HepG2 (cell line): Measurements from ENCODE around the gene RCOR3. TPM values are rescaled to one million over a fixed set of nuclear protein-coding genes. Genes with fewer than 3 reads are reported as not detected.
A peak's percentile ranks its signal among the peaks of the same experiment; 100 is the strongest.

Source experiments
- CREB1 ChIP-seq, 2 experiments: fragments of 450-650 bp in 1 of 2; IDR thresholded peaks; 2 replicates each; pipeline ENCODE4 v1.6.1; 2016 to 2017; ENCODE audit warnings: control low read depth in 1 of 2, mild to moderate bottlenecking in 1 of 2, missing compliant biosample characterization in 1 of 2, missing genetic modification characterization in 1 of 2
- CSRNP2 ChIP-seq: sonication (generic); formaldehyde crosslinking; conservative IDR thresholded peaks from 2 replicates; pipeline ENCODE4 v1.8.0; 2022; ENCODE audit warnings: low read depth, missing genetic modification reagents
- CTCF ChIP-seq: sonication (generic); formaldehyde crosslinking; IDR thresholded peaks from 2 replicates; pipeline ENCODE4 v1.5.0; 2020; ENCODE audit warnings: mild to moderate bottlenecking, missing genetic modification reagents, moderate library complexity
- FOXK1 ChIP-seq: sonication (generic); formaldehyde crosslinking; IDR thresholded peaks from 2 replicates; pipeline ENCODE4 v1.4.0; 2020; ENCODE audit warnings: low read depth, missing genetic modification reagents, borderline replicate concordance
- HMG20A ChIP-seq: IDR thresholded peaks from 2 replicates; pipeline ENCODE4 v1.6.1; 2016; ENCODE audit warnings: borderline replicate concordance
- HNRNPL ChIP-seq: fragments of 200-400 bp; formaldehyde crosslinking; IDR thresholded peaks from 2 replicates; pipeline ENCODE4 v1.6.1; 2017; ENCODE audit warnings: mild to moderate bottlenecking, low read depth, low read length
- MYPOP ChIP-seq: sonication (generic); formaldehyde crosslinking; IDR thresholded peaks from 2 replicates; pipeline ENCODE4 v1.8.1; 2023; ENCODE audit warnings: mild to moderate bottlenecking, moderate library complexity, missing genetic modification reagents
- NCOR1 ChIP-seq: fragments of 200-600 bp; sonication (generic); IDR thresholded peaks from 2 replicates; pipeline ENCODE4 v1.7.0; 2017; ENCODE audit warnings: antibody characterized with exemption, low read length, borderline replicate concordance
- POLR2G ChIP-seq: fragments of 200-400 bp; formaldehyde crosslinking; IDR thresholded peaks from 2 replicates; pipeline ENCODE4 v1.6.1; 2018; ENCODE audit warnings: mild to moderate bottlenecking, low read depth, low read length, moderate library complexity
- REPIN1 ChIP-seq: sonication (generic); formaldehyde crosslinking; IDR thresholded peaks from 2 replicates; pipeline ENCODE4 v1.8.0; 2022; ENCODE audit warnings: missing genetic modification reagents, low read depth, mild to moderate bottlenecking, borderline replicate concordance
- RFXAP ChIP-seq: sonication (generic); formaldehyde crosslinking; IDR thresholded peaks from 2 replicates; pipeline ENCODE4 v1.4.0; 2020; ENCODE audit warnings: missing genetic modification reagents, borderline replicate concordance
- RNF219 ChIP-seq: sonication (generic); formaldehyde crosslinking; IDR thresholded peaks from 2 replicates; pipeline ENCODE4 v1.5.0; 2020; ENCODE audit warnings: mild to moderate bottlenecking, missing genetic modification reagents
- SMARCE1 ChIP-seq: fragments of 450-650 bp; IDR thresholded peaks from 2 replicates; pipeline ENCODE4 v1.6.1; 2017; ENCODE audit warnings: borderline replicate concordance
- SMC3 ChIP-seq: IDR thresholded peaks from 2 replicates; pipeline ENCODE4 v1.6.1; 2011; ENCODE audit warnings: low read length, improper control_type of control experiment
- SRF ChIP-seq: IDR thresholded peaks from 2 replicates; pipeline ENCODE4 v1.6.1; 2011; ENCODE audit warnings: mild to moderate bottlenecking, low read depth, low read length, moderate library complexity
- TEAD3 ChIP-seq: optimal IDR thresholded peaks from 2 replicates; pipeline ENCODE3; 2016; ENCODE audit warnings: borderline replicate concordance
- TRIM24 ChIP-seq: sonication (generic); formaldehyde crosslinking; IDR thresholded peaks from 2 replicates; pipeline ENCODE4 v1.8.0; 2022; ENCODE audit warnings: mild to moderate bottlenecking, missing genetic modification reagents
- ZIK1 ChIP-seq: sonication (generic); formaldehyde crosslinking; IDR thresholded peaks from 2 replicates; pipeline ENCODE4 v1.5.0; 2020; ENCODE audit warnings: mild to moderate bottlenecking, low read depth, missing genetic modification reagents, borderline replicate concordance
- ZNF234 ChIP-seq: sonication (generic); formaldehyde crosslinking; conservative IDR thresholded peaks from 2 replicates; pipeline ENCODE4 v1.5.1; 2020; ENCODE audit warnings: mild to moderate bottlenecking, missing genetic modification reagents
- ZNF558 ChIP-seq: sonication (generic); formaldehyde crosslinking; IDR thresholded peaks from 2 replicates; pipeline ENCODE4 v1.9.0; 2022; ENCODE audit warnings: mild to moderate bottlenecking, missing genetic modification reagents, borderline replicate concordance
- ZNF570 ChIP-seq: sonication (generic); formaldehyde crosslinking; IDR thresholded peaks from 2 replicates; pipeline ENCODE4 v1.4.0; 2020; ENCODE audit warnings: mild to moderate bottlenecking, missing genetic modification reagents, borderline replicate concordance
- ZNF616 ChIP-seq: sonication (generic); formaldehyde crosslinking; IDR thresholded peaks from 2 replicates; pipeline ENCODE4 v1.5.0; 2020; ENCODE audit warnings: low read depth, mild to moderate bottlenecking, missing genetic modification reagents
- ZNF619 ChIP-seq: sonication (generic); formaldehyde crosslinking; IDR thresholded peaks from 2 replicates; pipeline ENCODE4 v1.4.0; 2020; ENCODE audit warnings: mild to moderate bottlenecking, missing genetic modification reagents
- ZNF629 ChIP-seq: sonication (generic); formaldehyde crosslinking; conservative IDR thresholded peaks from 2 replicates; pipeline ENCODE4 v1.5.0; 2020; ENCODE audit warnings: missing genetic modification reagents
- polyA plus RNA-seq, 8 experiments: library from polyadenylated mRNA; depleted of rRNA in 3 of 8; stranded (reverse) in 7 of 8; unstranded in 1 of 8; fragments of >200 nt; fragmentation: Illumina TruSeq in 4 of 8; extraction: Trizol in 4 of 8; gene quantifications; 2 replicates each; pipeline versions ENCODE4 v1.2.1 to v1.2.3, GENCODE V29; 2011 to 2016; ENCODE audit warnings: low read depth in 4 of 8, missing spikeins in 1 of 8, mixed read lengths in 1 of 8; ENCODE audit not compliant: insufficient read depth in 1 of 8
- total RNA-seq, 5 experiments: library from RNA; depleted of rRNA; stranded (reverse); fragments of >200 nt; fragmentation: Illumina TruSeq; extraction: Trizol; gene quantifications; 2 replicates each; pipeline ENCODE4 v1.2.3, GENCODE V29; 2016; ENCODE audit warnings: low read depth in 1 of 5

RCOR3 gene
- total and polyA plus RNA-seq, 2 of the 13 experiments (the other 11 are each of a cell fraction or from before 2014, with no cell fraction given): 16.8 to 31.6 TPM

GRCh38 chr1:211352985-211353515, 93.9 kb downstream of the RCOR3 start (continued):
- no peak for TF ChIP-seq ZNF570 (CRISPR knock-in tag)
- no peak for TF ChIP-seq MYPOP
- no peak for TF ChIP-seq ZNF234 (CRISPR knock-in tag)
- TF ChIP-seq RFXAP (CRISPR knock-in tag): no peak
- TF ChIP-seq CREB1 (IDR thresholded peaks at IDR 0.05): no peak
- TF ChIP-seq CREB1 (CRISPR knock-in tag; IDR thresholded peaks at IDR 0.05): no peak
- 0 out of 2 replicates have a peak, but pooled peaks have one; percentile 35 for TF ChIP-seq REPIN1 (CRISPR knock-in tag)
- no peak for TF ChIP-seq TRIM24
- TF ChIP-seq NCOR1: peak; percentile 63; the same call in 1 of the 2 replicates
- no peak for TF ChIP-seq RNF219
- TF ChIP-seq SMC3: peak; percentile 19; the same call in 1 of the 2 replicates
- TF ChIP-seq ZNF619 (CRISPR knock-in tag): no peak
- no peak for TF ChIP-seq ZIK1 (CRISPR knock-in tag)
- TF ChIP-seq ZNF629 (CRISPR knock-in tag): no peak
- TF ChIP-seq CTCF (CRISPR knock-in tag): peak; percentile 75
- TF ChIP-seq SMARCE1: no peak
- TF ChIP-seq FOXK1: no peak
- no peak for TF ChIP-seq ZNF616 (CRISPR knock-in tag)
- TF ChIP-seq ZNF558: no peak
- peak; percentile 79; the same call in 1 of the 2 replicates for TF ChIP-seq HNRNPL
- TF ChIP-seq TEAD3: peak; percentile 68
- TF ChIP-seq HMG20A: no peak; the same call in 1 of the 2 replicates
- TF ChIP-seq POLR2G: no peak
- no peak for TF ChIP-seq CSRNP2 (CRISPR knock-in tag)
- TF ChIP-seq SRF: no peak
